Naive B cell (primary cell): Measurements from ENCODE around the gene ACBD6. TPM values are rescaled to one million over a fixed set of nuclear protein-coding genes. Genes with fewer than 3 reads are reported as not detected.
"Not testable (repeated sequence)": the region's sequence is repeated elsewhere in the genome, so short reads cannot be mapped to it uniquely, and the experiment has no call there.

Source experiments
- ATAC-seq, 2 donors: fragments of 150-1000 bp; cut with Tn5 transposase; 2 replicates each; pipeline ENCODE4 v1.10.0; 2021; ENCODE audit warnings: low read depth in 2 of 2, mild to moderate bottlenecking in 2 of 2, moderate library complexity in 2 of 2
- DNase-seq: peaks from one replicate; pipeline ENCODE4 v3.0.0; 2022
- H3K27ac Mint-ChIP-seq, 6 donors: one replicate each; pipeline ENCODE4 v1.8.0; 2020 to 2022; ENCODE audit warnings: mild to moderate bottlenecking in 6 of 6, mixed read lengths in 6 of 6, moderate library complexity in 5 of 6, inconsistent platforms in 2 of 6
- H3K27me3 Mint-ChIP-seq, 3 donors: one replicate each; pipeline ENCODE4 v1.8.0; 2021 to 2022; ENCODE audit warnings: mixed read lengths in 3 of 3, mild to moderate bottlenecking in 1 of 3
- H3K36me3 Mint-ChIP-seq, 2 donors: one replicate each; pipeline ENCODE4 v1.8.0; 2020 to 2022; ENCODE audit warnings: mixed read lengths in 2 of 2, inconsistent platforms in 1 of 2, mild to moderate bottlenecking in 1 of 2
- H3K4me1 Mint-ChIP-seq, 3 donors: one replicate each; pipeline ENCODE4 v1.8.0; 2020 to 2022; ENCODE audit warnings: mixed read lengths in 3 of 3, inconsistent platforms in 1 of 3, mild to moderate bottlenecking in 1 of 3, moderate library complexity in 1 of 3
- H3K4me3 Mint-ChIP-seq, 8 donors: one replicate each; pipeline ENCODE4 v1.8.0; 2020 to 2022; ENCODE audit warnings: mild to moderate bottlenecking in 8 of 8, mixed read lengths in 8 of 8, moderate library complexity in 8 of 8, inconsistent platforms in 2 of 8
- H3K9me3 Mint-ChIP-seq, 7 donors: one replicate each; pipeline ENCODE4 v1.8.0; 2020 to 2022; ENCODE audit warnings: mixed read lengths in 7 of 7, mild to moderate bottlenecking in 5 of 7, inconsistent platforms in 2 of 7, moderate library complexity in 1 of 7
- polyA plus RNA-seq, 6 donors: library from polyadenylated mRNA; unstranded; fragments of 300-500 nt; fragmentation: Illumina TruSeq; gene quantifications; one replicate each; pipeline ENCODE4 v1.2.3, GENCODE V29; 2021; ENCODE audit warnings: low read depth in 6 of 6

ACBD6 gene
- polyA plus RNA-seq, 6 donors from 2014 or later = 27.8 to 41.2 (median 37.4) TPM

DNA sequence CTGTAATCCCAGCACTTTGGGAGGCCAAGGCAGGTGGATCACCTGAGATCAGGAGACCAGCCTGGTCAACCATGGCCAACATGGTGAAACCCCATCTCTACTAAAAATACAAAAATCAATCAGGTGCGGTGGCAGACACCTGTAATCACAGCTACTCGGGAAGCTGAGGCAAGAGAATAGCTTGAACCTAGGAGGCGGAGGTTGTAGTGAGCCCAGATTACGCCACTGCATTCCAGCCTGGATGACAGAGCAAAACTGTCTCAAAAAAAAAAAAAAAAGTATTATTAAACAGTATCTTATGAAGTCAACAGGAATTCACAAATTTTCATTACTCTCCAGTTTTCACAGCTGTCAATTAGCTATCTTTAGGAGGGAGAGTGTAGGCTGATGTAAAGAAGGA, 3.8 kb downstream of the ACBD6 start:
- no peaks in the 10 kb centered on the region for H3K27me3 Mint-ChIP-seq
- peaks cover 0 to 11% of the 10 kb centered on the region in 2 donors for H3K36me3 Mint-ChIP-seq
- peaks cover 30 to 46% (median 35%) of the 10 kb centered on the region in 3 donors for H3K4me1 Mint-ChIP-seq
- H3K27ac Mint-ChIP-seq = no peak overlapping the region
- DNase-seq = no peak
- ATAC-seq = no peak
- H3K9me3 Mint-ChIP-seq = no peaks in the 10 kb centered on the region
- H3K4me3 Mint-ChIP-seq = peak overlapping the region in 1 of 8 donors; percentile 44

DNA sequence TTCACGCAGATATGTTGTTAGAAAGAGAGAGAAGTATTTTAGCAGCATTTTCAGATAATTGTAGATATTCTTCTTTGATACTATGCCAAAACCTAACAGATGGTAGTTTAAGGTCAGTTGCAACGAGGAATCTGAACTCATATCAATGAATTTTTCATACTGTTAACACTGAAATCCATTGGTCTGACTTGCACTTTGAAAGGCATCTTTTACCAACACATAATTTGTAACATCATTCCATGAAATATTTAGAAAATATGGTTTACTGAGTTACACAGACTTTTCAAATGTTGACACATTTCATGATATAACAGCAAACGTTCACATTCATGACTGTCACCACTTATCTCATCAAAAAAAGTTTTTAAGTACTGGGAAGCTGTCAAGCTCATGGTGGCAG, 4.6 kb downstream of the ACBD6 start:
- Mint-ChIP-seq H3K27me3 (no peaks in the 10 kb centered on the region), H3K4me3 (no peak overlapping the region), H3K27ac (no peak overlapping the region), H3K9me3 (no peaks in the 10 kb centered on the region), H3K36me3 (peaks cover 0 to 15% of the 10 kb centered on the region in 2 donors), H3K4me1 (peaks cover 24 to 38% (median 33%) of the 10 kb centered on the region in 3 donors)
- no peak for ATAC-seq
- DNase-seq = no peak

DNA sequence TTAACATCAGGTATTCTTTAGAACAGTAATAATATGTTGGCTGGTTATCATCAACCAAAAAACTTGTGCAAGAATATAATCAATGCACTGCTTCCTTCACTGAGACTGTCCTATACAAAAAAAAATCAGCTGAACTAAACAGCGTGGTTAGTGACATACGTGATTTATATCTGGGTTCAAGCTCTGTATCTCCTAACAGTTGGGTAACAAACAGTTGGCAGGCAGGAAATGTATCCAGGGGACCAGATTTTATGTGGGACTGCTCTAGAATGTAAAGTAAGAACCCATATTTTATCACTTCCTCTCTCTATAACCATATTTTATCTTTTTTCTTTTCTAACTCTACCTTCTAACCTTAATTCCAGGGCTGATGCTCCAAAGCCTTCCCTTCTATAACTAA, 8.0 kb downstream of the ACBD6 start:
- H3K27me3 Mint-ChIP-seq = no peaks in the 10 kb centered on the region
- DNase-seq = no peak
- no peaks in the 10 kb centered on the region for H3K9me3 Mint-ChIP-seq
- H3K4me1 Mint-ChIP-seq = peaks cover 11 to 17% (median 12%) of the 10 kb centered on the region in 3 donors
- peaks cover 0 to 15% of the 10 kb centered on the region in 2 donors for H3K36me3 Mint-ChIP-seq
- ATAC-seq = no peak
- no peak overlapping the region for H3K4me3 Mint-ChIP-seq
- H3K27ac Mint-ChIP-seq = peak overlapping the region in 2 of 6 donors; percentile 65 to 89

DNA sequence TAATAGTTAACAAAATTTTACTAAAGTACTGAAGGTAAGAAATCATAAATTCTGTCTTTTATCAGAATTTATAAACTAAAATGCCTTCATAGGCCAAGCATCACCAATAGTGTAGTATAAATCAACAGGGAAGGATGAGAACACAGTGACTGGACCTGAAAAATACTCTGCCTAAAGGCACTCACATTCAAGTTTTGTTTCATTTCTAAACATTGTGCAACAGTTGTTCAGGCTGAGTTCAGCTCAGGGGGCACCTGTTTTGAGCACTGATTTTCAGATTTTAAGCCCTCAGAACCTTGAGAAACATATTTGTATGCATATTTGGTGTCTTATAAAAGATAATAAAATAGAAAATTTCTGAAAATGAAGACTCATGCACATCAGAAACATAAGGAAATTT, 12.4 kb downstream of the ACBD6 start:
- ATAC-seq (no peak), DNase-seq (no peak)
- no peak overlapping the region for H3K27ac Mint-ChIP-seq
- H3K27me3 Mint-ChIP-seq = no peaks in the 10 kb centered on the region
- H3K36me3 Mint-ChIP-seq = peaks cover 0 to 34% of the 10 kb centered on the region in 2 donors
- H3K4me3 Mint-ChIP-seq = no peak overlapping the region
- H3K9me3 Mint-ChIP-seq = no peaks in the 10 kb centered on the region
- peaks cover 5 to 16% (median 10%) of the 10 kb centered on the region in 3 donors for H3K4me1 Mint-ChIP-seq

DNA sequence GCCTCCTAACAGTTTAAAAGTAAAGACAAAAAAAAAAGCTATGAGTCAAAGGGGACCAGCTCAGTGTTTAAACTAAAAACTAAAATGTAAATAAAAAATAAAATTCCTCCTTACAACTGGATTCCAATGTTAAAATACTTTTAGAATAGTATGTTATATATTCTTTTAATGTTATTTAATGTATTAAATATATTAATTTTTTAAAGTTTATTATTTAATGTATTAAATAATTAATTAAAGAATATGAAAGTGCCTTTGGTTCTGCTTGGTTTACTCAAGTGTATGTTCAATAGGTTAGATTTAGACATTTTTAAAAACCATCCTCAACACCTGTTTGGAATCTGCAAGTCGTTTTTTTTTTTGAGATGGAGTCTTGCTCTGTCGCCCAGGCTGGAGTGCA, 13.1 kb downstream of the ACBD6 start:
- ATAC-seq = no peak
- H3K27ac Mint-ChIP-seq = no peak overlapping the region

DNA sequence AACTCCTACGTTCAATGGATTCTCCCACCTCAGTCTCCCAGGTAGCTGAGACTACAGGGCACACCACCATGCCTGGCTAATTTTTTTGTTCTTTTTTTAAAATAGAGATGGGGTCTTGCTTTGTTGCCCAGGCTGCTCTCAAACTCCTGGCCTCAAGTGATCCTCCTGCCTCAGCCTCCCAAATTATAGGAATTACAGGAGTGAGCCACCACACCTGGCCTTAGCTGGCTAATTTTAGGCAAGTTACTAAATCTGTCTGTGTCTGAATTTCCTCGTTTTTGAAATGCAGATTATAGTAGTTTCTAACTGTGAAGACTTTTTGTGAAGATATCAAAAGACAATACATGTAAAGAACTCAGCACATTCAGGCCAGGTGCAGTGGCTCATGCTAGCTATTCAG, 13.7 kb downstream of the ACBD6 start:
- ATAC-seq = no peak
- peaks cover 0 to 25% of the 10 kb centered on the region in 2 donors for H3K36me3 Mint-ChIP-seq

More for the DNA sequence above, 13.1 kb downstream of the ACBD6 start:
- Mint-ChIP-seq H3K4me1 (peaks cover 0 to 9% (median 4%) of the 10 kb centered on the region in 3 donors), H3K9me3 (no peaks in the 10 kb centered on the region), H3K36me3 (peaks cover 0 to 28% of the 10 kb centered on the region in 2 donors), H3K4me3 (no peak overlapping the region), H3K27me3 (no peaks in the 10 kb centered on the region)
- no peak for DNase-seq

DNA sequence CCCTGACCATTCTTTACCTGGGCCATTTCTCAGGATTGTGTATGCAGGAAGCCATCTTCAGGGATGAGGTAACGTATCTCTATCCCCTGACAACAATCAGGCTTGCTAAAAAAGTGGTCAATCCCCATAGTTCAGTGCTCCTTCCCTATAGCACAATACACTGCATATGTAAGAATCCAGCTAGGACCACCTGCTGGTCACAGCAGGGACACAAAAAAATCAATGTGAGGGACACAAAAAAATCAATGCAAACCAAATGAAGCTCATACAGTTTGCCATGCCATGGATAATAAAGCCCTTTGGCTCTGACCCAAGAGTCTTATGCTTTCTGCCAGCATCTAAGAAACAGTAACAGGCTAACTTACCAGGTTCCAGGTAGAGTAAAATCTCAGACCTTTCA, 16.3 kb downstream of the ACBD6 start:
- no peak overlapping the region for H3K4me3 Mint-ChIP-seq
- DNase-seq (no peak), ATAC-seq (no peak)
- H3K4me1 Mint-ChIP-seq = peaks cover 8 to 16% (median 11%) of the 10 kb centered on the region in 3 donors
- H3K9me3 Mint-ChIP-seq = no peaks in the 10 kb centered on the region
- H3K27me3 Mint-ChIP-seq = no peaks in the 10 kb centered on the region
- peaks cover 0 to 19% of the 10 kb centered on the region in 2 donors for H3K36me3 Mint-ChIP-seq
- H3K27ac Mint-ChIP-seq = peak overlapping the region in 1 of 6 donors; percentile 20

More for the DNA sequence above, 13.7 kb downstream of the ACBD6 start:
- no peak for DNase-seq
- no peak overlapping the region for H3K27ac Mint-ChIP-seq
- H3K27me3 Mint-ChIP-seq = no peaks in the 10 kb centered on the region
- H3K4me3 Mint-ChIP-seq = no peak overlapping the region
- peaks cover 0 to 5% (median 4%) of the 10 kb centered on the region in 3 donors for H3K4me1 Mint-ChIP-seq
- H3K9me3 Mint-ChIP-seq = no peaks in the 10 kb centered on the region

DNA sequence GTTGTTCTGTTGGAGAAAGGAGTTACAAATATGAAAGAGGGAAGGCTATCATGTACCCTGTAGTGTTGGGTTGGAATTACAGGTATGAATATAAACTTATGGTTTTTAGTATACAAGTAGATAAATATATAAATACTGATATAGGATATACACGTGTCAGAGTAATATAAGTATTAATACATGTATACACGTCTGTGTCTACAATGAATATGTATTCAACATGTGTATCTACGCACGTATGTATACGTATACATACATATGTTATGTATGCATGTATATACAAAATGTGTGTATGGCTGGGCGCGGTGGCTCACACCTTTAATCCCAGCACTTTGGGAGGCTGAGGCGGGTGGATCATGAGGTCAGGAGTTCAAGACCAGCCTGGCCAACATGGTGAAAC, 17.9 kb downstream of the ACBD6 start:
- no peak for DNase-seq
- H3K9me3 Mint-ChIP-seq = no peaks in the 10 kb centered on the region
- H3K4me1 Mint-ChIP-seq = peaks cover 8 to 16% (median 11%) of the 10 kb centered on the region in 3 donors
- no peak overlapping the region for H3K4me3 Mint-ChIP-seq
- ATAC-seq = no peak
- H3K27ac Mint-ChIP-seq = peak overlapping the region in 1 of 6 donors; percentile 69
- H3K27me3 Mint-ChIP-seq = no peaks in the 10 kb centered on the region
- peaks cover under 1 to 19% of the 10 kb centered on the region in 2 donors for H3K36me3 Mint-ChIP-seq

DNA sequence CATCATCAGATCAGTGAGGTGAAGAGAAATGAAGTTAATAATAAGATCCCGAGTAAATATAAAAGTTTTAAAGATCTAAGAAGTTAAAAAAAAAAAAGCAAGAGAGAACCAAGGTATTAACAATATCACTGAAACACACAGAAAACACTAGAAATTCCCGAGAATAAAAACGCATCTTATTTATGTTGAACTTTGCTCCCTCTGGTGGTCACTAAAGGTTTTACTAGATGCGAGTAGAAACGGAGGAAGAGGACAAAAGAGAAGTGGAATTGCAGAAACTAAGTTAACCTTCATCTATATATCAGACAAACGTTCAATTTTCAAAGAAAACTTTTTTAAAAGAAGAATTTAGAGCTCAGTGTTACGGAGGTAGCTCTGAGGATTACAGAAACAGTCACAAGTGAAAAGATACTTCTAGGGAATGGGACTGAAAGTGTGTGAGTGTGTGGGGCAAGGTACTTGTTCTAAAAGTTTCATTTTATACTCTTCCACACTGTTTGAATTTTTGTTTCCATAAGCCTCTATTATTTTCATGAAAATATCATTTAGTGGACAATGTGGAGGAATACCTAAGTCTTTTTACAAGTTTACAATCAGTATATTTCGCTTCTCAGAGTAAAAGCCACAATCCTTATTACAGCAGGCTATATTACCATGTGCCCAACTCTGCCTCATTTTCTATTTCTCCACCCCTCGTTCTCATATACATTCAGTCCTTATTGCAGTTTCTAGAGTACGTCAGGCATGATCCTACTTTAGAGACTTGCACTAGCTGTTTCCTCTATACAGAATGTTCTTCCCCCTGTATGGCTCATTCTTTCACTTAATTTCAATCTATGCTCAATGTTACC, 19.7 kb downstream of the ACBD6 start:
- peak in 1 of 2 donors; percentile 49 for ATAC-seq
- Mint-ChIP-seq H3K27me3 (no peaks in the 10 kb centered on the region), H3K9me3 (peaks cover 0 to 5% (median 0%) of the 10 kb centered on the region in 7 donors), H3K4me3 (peak overlapping the region in 1 of 8 donors; percentile 22), H3K4me1 (peaks cover 8 to 12% (median 11%) of the 10 kb centered on the region in 3 donors), H3K27ac (peak overlapping the region in 1 of 6 donors; percentile 5), H3K36me3 (peaks cover 7 to 15% of the 10 kb centered on the region in 2 donors)
- peak; percentile 32 for DNase-seq

DNA sequence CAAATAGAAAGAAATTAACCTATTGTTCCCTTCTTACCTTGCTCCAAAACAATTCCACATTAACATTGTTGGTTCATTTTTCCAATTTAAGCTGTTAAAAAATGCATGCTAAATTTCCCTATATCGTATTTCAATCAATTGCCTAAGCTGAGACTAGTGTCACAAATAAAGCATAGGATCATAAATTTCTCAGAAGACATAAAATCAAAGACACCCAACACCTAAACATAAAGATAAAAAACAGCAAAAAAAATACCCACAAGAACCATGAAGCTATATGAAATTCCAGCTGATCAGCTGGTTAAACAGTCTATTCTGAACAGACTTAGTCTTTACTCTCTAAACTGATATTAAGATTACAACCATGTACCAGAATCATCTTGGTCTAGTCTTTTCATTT, 32.3 kb downstream of the ACBD6 start:
- Mint-ChIP-seq H3K4me3 (no peak overlapping the region), H3K9me3 (peaks cover 2 to 8% (median 5%) of the 10 kb centered on the region in 7 donors), H3K4me1 (peaks cover 3 to 15% (median 9%) of the 10 kb centered on the region in 3 donors), H3K36me3 (peaks cover 13 to 17% of the 10 kb centered on the region in 2 donors), H3K27ac (no peak overlapping the region), H3K27me3 (no peaks in the 10 kb centered on the region)
- ATAC-seq (no peak), DNase-seq (no peak)

DNA sequence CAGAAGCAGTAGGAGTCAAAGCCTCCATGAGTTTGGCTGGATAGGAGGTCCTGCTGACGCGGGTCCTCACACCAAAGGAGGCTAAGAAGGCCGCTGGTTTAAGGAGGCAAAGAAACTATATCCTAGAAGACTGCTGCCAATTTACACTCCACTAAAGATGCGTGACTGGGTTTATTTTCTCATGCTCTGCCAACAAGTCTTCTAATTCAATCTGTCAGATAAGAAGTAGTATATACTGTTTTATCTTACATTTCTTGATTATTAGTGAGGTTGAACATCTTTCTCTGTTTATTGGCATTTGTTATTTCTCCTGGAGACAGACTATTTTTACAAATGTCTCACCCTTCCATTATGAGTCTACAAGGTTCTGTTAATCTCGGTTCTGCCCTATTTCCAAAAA, 34.1 kb downstream of the ACBD6 start:
- ATAC-seq (no peak), DNase-seq (no peak)
- Mint-ChIP-seq H3K4me3 (no peak overlapping the region), H3K36me3 (peaks cover 29 to 32% of the 10 kb centered on the region in 2 donors), H3K27me3 (no peaks in the 10 kb centered on the region), H3K27ac (peak overlapping the region in 1 of 6 donors; percentile 43), H3K9me3 (peaks cover 10 to 26% (median 17%) of the 10 kb centered on the region in 7 donors), H3K4me1 (peaks cover 3 to 20% (median 12%) of the 10 kb centered on the region in 3 donors)

DNA sequence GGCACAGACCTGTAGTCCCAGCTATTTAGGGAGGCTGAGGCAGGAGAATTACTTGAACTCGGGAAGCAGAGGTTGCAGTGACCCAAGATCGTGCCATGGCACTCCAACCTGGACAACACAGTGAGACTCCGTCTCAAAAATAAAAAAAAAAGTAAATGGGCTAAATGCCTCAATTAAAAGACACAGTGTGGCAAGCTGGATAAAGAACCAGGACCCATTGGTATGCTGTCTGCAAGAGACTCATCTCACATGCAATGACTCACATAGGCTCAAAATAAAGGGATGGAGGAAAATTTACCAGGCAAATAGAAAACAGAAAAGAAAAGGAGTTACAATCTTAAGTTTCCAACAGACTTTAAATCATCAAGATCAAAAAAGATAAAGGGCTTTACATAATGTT, 40.3 kb downstream of the ACBD6 start:
- Mint-ChIP-seq H3K4me1 (peaks cover 7 to 18% (median 14%) of the 10 kb centered on the region in 3 donors), H3K9me3 (peaks cover 17 to 53% (median 39%) of the 10 kb centered on the region in 7 donors), H3K4me3 (no peak overlapping the region), H3K27ac (no peak overlapping the region), H3K36me3 (peaks cover 53% of the 10 kb centered on the region in 2 donors), H3K27me3 (no peaks in the 10 kb centered on the region)
- DNase-seq (no peak), ATAC-seq (no peak)

DNA sequence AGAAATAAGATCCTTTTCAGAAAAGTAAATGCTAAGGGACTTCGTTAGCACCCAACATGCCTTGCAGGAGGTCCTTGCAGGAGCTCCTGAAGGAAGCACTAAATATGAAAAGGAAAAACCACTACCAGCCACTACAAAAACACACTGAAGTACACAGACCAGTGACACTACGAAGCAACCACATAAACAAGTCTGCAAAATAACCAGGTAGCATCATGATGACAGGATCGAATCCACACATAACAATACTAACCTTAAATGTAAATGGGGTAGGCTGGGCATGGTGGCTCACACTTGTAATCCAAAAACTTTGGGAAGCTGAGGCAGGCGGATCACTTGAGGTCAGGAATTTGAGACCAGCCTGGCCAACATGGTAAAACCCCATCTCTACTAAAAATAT, 40.7 kb downstream of the ACBD6 start:
- Mint-ChIP-seq H3K36me3 (peaks cover 53 to 57% of the 10 kb centered on the region in 2 donors), H3K4me1 (peaks cover 11 to 18% (median 14%) of the 10 kb centered on the region in 3 donors), H3K9me3 (peaks cover 17 to 53% (median 39%) of the 10 kb centered on the region in 7 donors)
- not testable (repeated sequence) for H3K27me3 Mint-ChIP-seq, H3K4me3 Mint-ChIP-seq, H3K27ac Mint-ChIP-seq, ATAC-seq, DNase-seq

DNA sequence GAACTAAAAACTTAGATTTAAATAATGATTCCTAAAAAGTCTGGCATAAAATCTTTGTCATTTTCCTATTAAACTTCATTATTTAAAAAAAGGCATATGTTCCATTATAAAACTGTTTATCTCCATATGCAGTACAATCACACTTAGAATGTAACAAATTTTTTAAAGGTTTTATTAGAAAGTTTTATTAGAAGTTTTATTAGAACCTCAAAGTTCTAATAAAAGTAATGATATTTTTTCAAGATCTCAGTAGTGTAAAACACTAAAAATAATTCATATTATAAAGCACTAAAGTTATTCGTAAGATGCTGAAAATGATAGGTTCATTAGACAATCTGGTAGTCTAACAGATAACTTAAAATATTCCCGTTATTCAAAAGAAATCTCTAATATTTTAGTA, 43.6 kb downstream of the ACBD6 start:
- H3K36me3 Mint-ChIP-seq = peaks cover 32 to 44% of the 10 kb centered on the region in 2 donors
- H3K27me3 Mint-ChIP-seq = no peaks in the 10 kb centered on the region
- ATAC-seq = no peak
- DNase-seq = no peak
- H3K27ac Mint-ChIP-seq = no peak overlapping the region
- peaks cover 7 to 47% (median 38%) of the 10 kb centered on the region in 7 donors for H3K9me3 Mint-ChIP-seq
- H3K4me3 Mint-ChIP-seq = no peak overlapping the region
- H3K4me1 Mint-ChIP-seq = peaks cover 5 to 20% (median 10%) of the 10 kb centered on the region in 3 donors
